CMK (cell line): ENCODE data around the gene PPP1R15A.
A peak's percentile ranks its signal among the peaks of the same experiment; 100 is the strongest.
"Not testable (repeated sequence)": the region's sequence is repeated elsewhere in the genome, so short reads cannot be mapped to it uniquely, and the experiment has no call there.

Experiments
- DNase-seq: peaks from one replicate; pipeline ENCODE4 v3.0.0-alpha.2; 2010; ENCODE audit warnings: low read depth

Gene PPP1R15A

GRCh38 chr19:48859711-48860572 is 12.3 kb upstream of the PPP1R15A start:
- DNase-seq = no peak

- DNase-seq = no peak
Measured at GRCh38 chr19:48861313-48861712, 10.9 kb upstream of the PPP1R15A start.

GRCh38 chr19:48862827-48863226 is 9.4 kb upstream of the PPP1R15A start:
- no peak for DNase-seq

GRCh38 chr19:48866692-48867091 is 5.5 kb upstream of the PPP1R15A start:
- DNase-seq = no peak

GRCh38 chr19:48867123-48867745 is 5.0 kb upstream of the PPP1R15A start:
- no peak for DNase-seq

- DNase-seq = no peak
Measured at GRCh38 chr19:48867746-48868113, 4.5 kb upstream of the PPP1R15A start.

GRCh38 chr19:48868114-48868886 is 3.9 kb upstream of the PPP1R15A start, which contains the start of gene PLEKHA4:
Gene PLEKHA4, minus strand, starts transcription at chr19:48868617. Its CDS starts 997 bp downstream, at chr19:48867620.
- no peak for DNase-seq

- DNase-seq = no peak
Measured at GRCh38 chr19:48870048-48870447, 2.2 kb upstream of the PPP1R15A start.

- DNase-seq = not testable (repeated sequence)
Measured at GRCh38 chr19:48871471-48872181, 595 bp upstream of the PPP1R15A start.

- no peak for DNase-seq
Measured at GRCh38 chr19:48872884-48873475, 759 bp downstream of the PPP1R15A start.

GRCh38 chr19:48873476-48874302 is 1.5 kb downstream of the PPP1R15A start:
- peak; percentile 96 for DNase-seq

- no peak for DNase-seq
Measured at GRCh38 chr19:48874303-48875135, 2.3 kb downstream of the PPP1R15A start.

GRCh38 chr19:48876043-48876981 is 4.1 kb downstream of the PPP1R15A start:
- DNase-seq = not testable (repeated sequence)

- no peak for DNase-seq
Measured at GRCh38 chr19:48877855-48878195, 5.6 kb downstream of the PPP1R15A start.

- DNase-seq = peak; percentile 96
Measured at GRCh38 chr19:48878196-48879024, 6.2 kb downstream of the PPP1R15A start.

- no peak for DNase-seq
Measured at GRCh38 chr19:48879025-48879637, 6.9 kb downstream of the PPP1R15A start.

- not testable (repeated sequence) for DNase-seq
Measured at GRCh38 chr19:48879696-48880095, 7.5 kb downstream of the PPP1R15A start.
